ENCODE measurements around the gene HPS1. TPM values are rescaled to one million over a fixed set of nuclear protein-coding genes. Genes with fewer than 3 reads are reported as not detected.

The HPS1 gene
- polyA plus RNA-seq, 2 of the 4 experiments (the other 2 are of a cell fraction) = 25.1 to 28.2 TPM

- Histone ChIP-seq H3K4me1 (peaks cover 8% of the 10 kb centered on the region), H3K4me3 (no peak overlapping the region), H3K9me3 (no peaks in the 10 kb centered on the region), H3K27ac (no peak overlapping the region), H3K4me2 (no peak overlapping the region)
- CTCF ChIA-PET = no interaction called here
- ATAC-seq = no peak
- no peak for DNase-seq (ENCODE audit: low read depth in 1 of 2, low spot score in 1 of 2)
- WGBS (ENCODE audit: missing lambda C conversion rate) = 66% methylated on average over 4 of the region's 4 CpGs
- no peak for FAIRE-seq
- POLR2A ChIA-PET = no interaction called here
- TF ChIP-seq NR3C1 (IDR thresholded peaks at IDR 0.05) = no peak
- no peak for TF ChIP-seq HDAC2 (IDR thresholded peaks at IDR 0.05)
- TF ChIP-seq POLR2A (IDR thresholded peaks at IDR 0.05; ENCODE audit: low read length) = no peak
- TF ChIP-seq BCL3 (IDR thresholded peaks at IDR 0.05) = no peak
- TF ChIP-seq MAX (IDR thresholded peaks at IDR 0.05) = no peak
Measured at GRCh38 chr10:98410135-98410743, 36.5 kb downstream of the HPS1 start.

GRCh38 chr10:98408799-98409198 is 37.9 kb downstream of the HPS1 start:
- no peak for DNase-seq (ENCODE audit: low read depth in 1 of 2, low spot score in 1 of 2)
- 80% methylated on average over 4 of the region's 4 CpGs for WGBS (ENCODE audit: missing lambda C conversion rate)
- ChIA-PET CTCF (interaction anchor here (1.2 kb wide), 1 partner anchor 17 kb away, joined by 6 read pairs; no protein-coding TSS in a partner anchor), POLR2A (no interaction called here)
- Histone ChIP-seq H3K9me3 (no peaks in the 10 kb centered on the region), H3K4me3 (no peak overlapping the region), H3K4me1 (peaks cover 14% of the 10 kb centered on the region), H3K27ac (no peak overlapping the region), H3K4me2 (no peak overlapping the region)
- TF ChIP-seq, protein P1, sequence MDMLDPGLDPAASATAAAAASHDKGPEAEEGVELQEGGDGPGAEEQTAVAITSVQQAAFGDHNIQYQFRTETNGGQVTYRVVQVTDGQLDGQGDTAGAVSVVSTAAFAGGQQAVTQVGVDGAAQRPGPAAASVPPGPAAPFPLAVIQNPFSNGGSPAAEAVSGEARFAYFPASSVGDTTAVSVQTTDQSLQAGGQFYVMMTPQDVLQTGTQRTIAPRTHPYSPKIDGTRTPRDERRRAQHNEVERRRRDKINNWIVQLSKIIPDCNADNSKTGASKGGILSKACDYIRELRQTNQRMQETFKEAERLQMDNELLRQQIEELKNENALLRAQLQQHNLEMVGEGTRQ (IDR thresholded peaks at IDR 0.05) = no peak
- TF ChIP-seq NPAS2 (CRISPR knock-in tag; IDR thresholded peaks at IDR 0.05; ENCODE audit: borderline replicate concordance) (no peak), GATA3 (IDR thresholded peaks at IDR 0.05; ENCODE audit: borderline replicate concordance) (no peak), BHLHE40 (IDR thresholded peaks at IDR 0.05; ENCODE audit: low read depth, low read length) (no peak), ESRRA (IDR thresholded peaks at IDR 0.05; ENCODE audit: borderline replicate concordance, low read length) (no peak), SREBF2 (IDR thresholded peaks at IDR 0.05) (no peak), HOXA7 (CRISPR knock-in tag; IDR thresholded peaks at IDR 0.05) (no peak), CBX8 (IDR thresholded peaks at IDR 0.05) (no peak), MYC (IDR thresholded peaks at IDR 0.05; ENCODE audit: borderline replicate concordance, low read length) (no peak), HDAC2 (IDR thresholded peaks at IDR 0.05) (no peak), FOSL2 (IDR thresholded peaks at IDR 0.05) (no peak), FOSL2 (CRISPR knock-in tag; IDR thresholded peaks at IDR 0.05) (no peak), KDM5A (IDR thresholded peaks at IDR 0.05) (no peak), POLR2AphosphoS2 (conservative IDR thresholded peaks at IDR 0.05; ENCODE audit: low read length) (no peak), CBX2 (IDR thresholded peaks at IDR 0.05; ENCODE audit: borderline replicate concordance, low read depth) (no peak), TFCP2L1 (CRISPR knock-in tag; IDR thresholded peaks at IDR 0.05) (no peak), KDM1A (IDR thresholded peaks at IDR 0.05; ENCODE audit: low read depth) (no peak), EP300 (IDR thresholded peaks at IDR 0.05) (no peak)
- TF ChIP-seq, protein P2, sequence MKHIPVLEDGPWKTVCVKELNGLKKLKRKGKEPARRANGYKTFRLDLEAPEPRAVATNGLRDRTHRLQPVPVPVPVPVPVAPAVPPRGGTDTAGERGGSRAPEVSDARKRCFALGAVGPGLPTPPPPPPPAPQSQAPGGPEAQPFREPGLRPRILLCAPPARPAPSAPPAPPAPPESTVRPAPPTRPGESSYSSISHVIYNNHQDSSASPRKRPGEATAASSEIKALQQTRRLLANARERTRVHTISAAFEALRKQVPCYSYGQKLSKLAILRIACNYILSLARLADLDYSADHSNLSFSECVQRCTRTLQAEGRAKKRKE (CRISPR knock-in tag; IDR thresholded peaks at IDR 0.05; ENCODE audit: low read depth) = no peak
- FAIRE-seq = no peak
- no peak for ATAC-seq

DNA sequence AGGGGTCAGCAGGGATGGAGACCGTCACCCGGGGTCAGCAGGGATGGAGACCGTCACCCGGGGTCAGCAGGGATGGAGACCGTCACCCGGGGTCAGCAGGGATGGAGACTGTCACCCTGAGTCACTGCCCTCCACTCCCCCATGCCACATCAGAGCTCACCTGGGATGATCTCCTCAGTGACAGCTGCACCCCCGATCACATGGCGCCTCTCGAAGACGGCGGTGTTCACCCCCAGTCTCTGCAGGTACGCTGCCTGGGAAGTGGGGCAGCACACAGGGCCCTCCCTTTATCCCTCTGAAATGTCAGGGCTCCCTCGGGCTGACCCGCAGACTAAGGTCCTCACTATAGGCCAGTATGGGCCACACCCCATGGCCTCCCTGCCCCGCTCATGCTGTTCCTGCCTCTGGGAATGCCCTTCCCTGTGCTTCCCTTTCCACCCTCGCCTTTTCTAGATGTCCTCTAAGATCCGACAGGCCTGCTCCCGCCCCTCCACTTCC is 38.9 kb downstream of the HPS1 start:
- TF ChIP-seq KDM1A (IDR thresholded peaks at IDR 0.05; ENCODE audit: low read depth) (no peak), NFE2L2 (conservative IDR thresholded peaks at IDR 0.05; ENCODE audit: low read length) (no peak), CBX8 (IDR thresholded peaks at IDR 0.05) (no peak), PHF8 (IDR thresholded peaks at IDR 0.05; ENCODE audit: borderline replicate concordance, low read depth) (no peak), HOXB13 (CRISPR knock-in tag; IDR thresholded peaks at IDR 0.05; ENCODE audit: low read depth) (no peak), TP53 (CRISPR knock-in tag; IDR thresholded peaks at IDR 0.05) (no peak), MAX (IDR thresholded peaks at IDR 0.05) (no peak), SMC3 (IDR thresholded peaks at IDR 0.05) (no peak), MAZ (IDR thresholded peaks at IDR 0.05; ENCODE audit: borderline replicate concordance, low read depth, low read length) (no peak), TFCP2L1 (CRISPR knock-in tag; IDR thresholded peaks at IDR 0.05) (no peak), RCOR1 (IDR thresholded peaks at IDR 0.05; ENCODE audit: low read depth, low read length) (no peak), MYC (IDR thresholded peaks at IDR 0.05; ENCODE audit: borderline replicate concordance, low read length) (no peak), ZC3H11A (IDR thresholded peaks at IDR 0.05) (no peak)
- no peak overlapping the region for H3K4me3 ChIP-seq
- POLR2A ChIA-PET = no interaction called here
- no peak overlapping the region for H3K4me2 ChIP-seq
- ATAC-seq (no peak), DNase-seq (ENCODE audit: low read depth in 1 of 2, low spot score in 1 of 2) (no peak), FAIRE-seq (no peak)
- H3K4me1 ChIP-seq = peaks cover 17% of the 10 kb centered on the region
- no peaks in the 10 kb centered on the region for H3K9me3 ChIP-seq
- 89% methylated on average over 15 of the region's 18 CpGs for WGBS (ENCODE audit: missing lambda C conversion rate)
- CTCF ChIA-PET = interaction anchor here (1.2 kb wide), 1 partner anchor 18 kb away, joined by 6 read pairs; no protein-coding TSS in a partner anchor
- no peak overlapping the region for H3K27ac ChIP-seq

All from A549 (cell line).